Thyroid gland (tissue), 4 donors: ENCODE results near the gene ZNF594.

Experiments used
- POLR2A ChIP-seq, 2 donors: fragments of 450-650 bp; IDR thresholded peaks; one replicate each; pipeline ENCODE4 v1.6.1; 2017; ENCODE audit warnings: antibody characterized with exemption in 2 of 2, mild to moderate bottlenecking in 2 of 2, moderate library complexity in 1 of 2
- TF ChIP-seq, protein P1 (sequence below), 6 experiments: fragments of 200-600 bp in 3 of 6; fragments of 450-650 bp in 3 of 6; sonication (generic) in 3 of 6; IDR thresholded peaks; one replicate each; pipeline ENCODE4 v1.5.1; 2016 to 2019; ENCODE audit warnings: antibody characterized with exemption in 6 of 6, mild to moderate bottlenecking in 2 of 6, inconsistent platforms in 1 of 6, moderate library complexity in 1 of 6

DNA sequence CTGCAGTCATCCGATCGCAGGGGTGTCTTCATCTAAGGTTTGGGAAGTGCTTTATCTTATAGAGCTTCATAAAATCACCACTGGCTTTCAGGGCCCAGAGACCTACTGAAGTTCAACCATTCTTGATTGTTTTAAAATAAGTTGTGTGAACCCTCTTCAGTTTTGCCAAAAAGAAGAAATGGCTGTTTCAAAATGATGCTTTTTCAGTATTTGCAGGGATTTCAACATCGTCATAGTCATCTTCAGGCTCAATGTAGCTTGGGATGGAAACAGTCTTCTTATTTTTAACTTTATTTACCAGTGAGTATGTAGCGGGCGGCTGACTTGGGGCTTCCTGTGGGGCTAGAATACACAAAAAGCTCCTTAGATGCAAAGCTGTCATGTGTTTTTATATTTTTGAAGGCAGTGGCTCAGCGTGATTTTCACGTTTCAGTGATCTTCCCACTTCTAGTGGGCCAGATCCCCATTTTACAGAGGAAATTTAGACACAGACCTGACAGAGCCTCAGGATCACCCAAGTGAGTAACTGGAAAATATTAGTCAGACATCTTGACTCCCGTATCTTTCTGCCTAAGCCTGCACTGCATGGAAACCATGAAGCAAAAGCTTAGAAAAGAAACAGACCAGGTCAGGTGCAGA is 19.1 kb upstream of the ZNF594 start:
- TF ChIP-seq, protein P1, sequence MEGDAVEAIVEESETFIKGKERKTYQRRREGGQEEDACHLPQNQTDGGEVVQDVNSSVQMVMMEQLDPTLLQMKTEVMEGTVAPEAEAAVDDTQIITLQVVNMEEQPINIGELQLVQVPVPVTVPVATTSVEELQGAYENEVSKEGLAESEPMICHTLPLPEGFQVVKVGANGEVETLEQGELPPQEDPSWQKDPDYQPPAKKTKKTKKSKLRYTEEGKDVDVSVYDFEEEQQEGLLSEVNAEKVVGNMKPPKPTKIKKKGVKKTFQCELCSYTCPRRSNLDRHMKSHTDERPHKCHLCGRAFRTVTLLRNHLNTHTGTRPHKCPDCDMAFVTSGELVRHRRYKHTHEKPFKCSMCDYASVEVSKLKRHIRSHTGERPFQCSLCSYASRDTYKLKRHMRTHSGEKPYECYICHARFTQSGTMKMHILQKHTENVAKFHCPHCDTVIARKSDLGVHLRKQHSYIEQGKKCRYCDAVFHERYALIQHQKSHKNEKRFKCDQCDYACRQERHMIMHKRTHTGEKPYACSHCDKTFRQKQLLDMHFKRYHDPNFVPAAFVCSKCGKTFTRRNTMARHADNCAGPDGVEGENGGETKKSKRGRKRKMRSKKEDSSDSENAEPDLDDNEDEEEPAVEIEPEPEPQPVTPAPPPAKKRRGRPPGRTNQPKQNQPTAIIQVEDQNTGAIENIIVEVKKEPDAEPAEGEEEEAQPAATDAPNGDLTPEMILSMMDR (IDR thresholded peaks at IDR 0.05) = no peak
- TF ChIP-seq POLR2A (IDR thresholded peaks at IDR 0.05) = no peak
